Nephron progenitor cell (in vitro differentiated cells): ENCODE results near the gene ACKR3.
A peak's percentile ranks its signal among the peaks of the same experiment; 100 is the strongest.

Experiments
- DNase-seq: peaks from one replicate; pipeline ENCODE4 v3.0.0; 2021
- H3K27ac Mint-ChIP-seq: 2 replicates; pipeline ENCODE4 v1.8.0; 2021; ENCODE audit warnings: mild to moderate bottlenecking, moderate library complexity, mixed read lengths
- H3K27me3 Mint-ChIP-seq: 2 replicates; pipeline ENCODE4 v1.8.0; 2021; ENCODE audit warnings: mild to moderate bottlenecking, low read depth, mixed read lengths; ENCODE audit not compliant: poor library complexity
- H3K36me3 Mint-ChIP-seq: 2 replicates; pipeline ENCODE4 v1.8.0; 2021; ENCODE audit warnings: low read depth, mixed read lengths
- H3K4me1 Mint-ChIP-seq: 2 replicates; pipeline ENCODE4 v1.8.0; 2021; ENCODE audit warnings: mixed read lengths
- H3K4me3 Mint-ChIP-seq: 2 replicates; pipeline ENCODE4 v1.8.0; 2021; ENCODE audit warnings: mild to moderate bottlenecking, moderate library complexity, mixed read lengths
- H3K9me3 Mint-ChIP-seq: 2 replicates; pipeline ENCODE4 v1.8.0; 2021; ENCODE audit warnings: mild to moderate bottlenecking, moderate library complexity, mixed read lengths
- TF ChIP-seq, protein P1 (sequence below): fragments of 200-600 bp; sonication (generic); IDR thresholded peaks from 2 replicates; pipeline ENCODE4 v1.5.0; 2021; ENCODE audit warnings: antibody characterized with exemption

Gene ACKR3

GRCh38 chr2:236627841-236628240 lies 58.2 kb downstream of the ACKR3 start:
- DNase-seq = no peak
- Mint-ChIP-seq H3K27me3 (peaks cover 25% of the 10 kb centered on the region), H3K4me1 (peaks cover 30% of the 10 kb centered on the region), H3K27ac (no peak overlapping the region), H3K4me3 (no peak overlapping the region), H3K9me3 (no peaks in the 10 kb centered on the region), H3K36me3 (no peaks in the 10 kb centered on the region)
- TF ChIP-seq, protein P1, sequence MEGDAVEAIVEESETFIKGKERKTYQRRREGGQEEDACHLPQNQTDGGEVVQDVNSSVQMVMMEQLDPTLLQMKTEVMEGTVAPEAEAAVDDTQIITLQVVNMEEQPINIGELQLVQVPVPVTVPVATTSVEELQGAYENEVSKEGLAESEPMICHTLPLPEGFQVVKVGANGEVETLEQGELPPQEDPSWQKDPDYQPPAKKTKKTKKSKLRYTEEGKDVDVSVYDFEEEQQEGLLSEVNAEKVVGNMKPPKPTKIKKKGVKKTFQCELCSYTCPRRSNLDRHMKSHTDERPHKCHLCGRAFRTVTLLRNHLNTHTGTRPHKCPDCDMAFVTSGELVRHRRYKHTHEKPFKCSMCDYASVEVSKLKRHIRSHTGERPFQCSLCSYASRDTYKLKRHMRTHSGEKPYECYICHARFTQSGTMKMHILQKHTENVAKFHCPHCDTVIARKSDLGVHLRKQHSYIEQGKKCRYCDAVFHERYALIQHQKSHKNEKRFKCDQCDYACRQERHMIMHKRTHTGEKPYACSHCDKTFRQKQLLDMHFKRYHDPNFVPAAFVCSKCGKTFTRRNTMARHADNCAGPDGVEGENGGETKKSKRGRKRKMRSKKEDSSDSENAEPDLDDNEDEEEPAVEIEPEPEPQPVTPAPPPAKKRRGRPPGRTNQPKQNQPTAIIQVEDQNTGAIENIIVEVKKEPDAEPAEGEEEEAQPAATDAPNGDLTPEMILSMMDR = no peak

GRCh38 chr2:236628256-236628901 lies 58.8 kb downstream of the ACKR3 start:
- Mint-ChIP-seq H3K4me1 (peaks cover 35% of the 10 kb centered on the region), H3K36me3 (no peaks in the 10 kb centered on the region), H3K27ac (no peak overlapping the region), H3K9me3 (no peaks in the 10 kb centered on the region), H3K27me3 (peaks cover 27% of the 10 kb centered on the region), H3K4me3 (no peak overlapping the region)
- TF ChIP-seq, protein P1 = no peak
- DNase-seq = no peak

DNA sequence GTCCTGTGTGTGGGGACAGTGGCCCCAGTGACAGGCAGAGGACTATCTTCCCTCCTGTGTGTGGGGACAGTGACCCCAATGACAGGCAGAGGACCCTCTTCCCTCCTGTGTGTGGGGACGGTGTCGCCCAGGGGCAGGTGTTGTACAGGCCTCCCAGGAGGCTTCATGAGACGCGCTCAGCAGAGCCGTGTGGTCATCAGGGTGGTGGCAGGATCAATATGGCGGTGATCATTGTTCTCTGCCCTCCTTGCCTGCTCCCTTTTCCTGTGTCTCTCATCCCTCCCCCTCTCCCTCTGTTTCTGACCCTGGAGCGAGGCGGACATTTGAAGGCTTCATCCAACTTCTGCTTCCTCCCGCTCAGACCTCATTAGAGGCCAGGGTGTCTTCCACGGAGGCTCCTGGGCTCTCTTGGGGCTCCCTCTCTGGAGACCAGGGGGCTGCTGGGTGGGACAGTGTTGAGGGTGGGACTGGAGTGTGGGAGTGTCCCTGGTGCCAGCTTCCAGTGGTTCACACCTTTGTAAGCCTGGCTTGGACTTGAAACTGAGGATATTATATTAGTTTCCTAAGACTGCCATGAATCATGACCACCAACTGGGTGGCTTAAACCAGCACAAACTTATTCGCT lies 59.5 kb downstream of the ACKR3 start:
- Mint-ChIP-seq H3K27me3 (peaks cover 22% of the 10 kb centered on the region), H3K4me1 (peaks cover 42% of the 10 kb centered on the region), H3K9me3 (no peaks in the 10 kb centered on the region), H3K4me3 (no peak overlapping the region), H3K36me3 (no peaks in the 10 kb centered on the region), H3K27ac (no peak overlapping the region)
- TF ChIP-seq, protein P1 = no peak
- DNase-seq = no peak

GRCh38 chr2:236629961-236630872 lies 60.6 kb downstream of the ACKR3 start:
- TF ChIP-seq, protein P1 = no peak
- Mint-ChIP-seq H3K4me1 (peaks cover 52% of the 10 kb centered on the region), H3K27ac (peak overlapping the region; percentile 90), H3K9me3 (no peaks in the 10 kb centered on the region), H3K4me3 (no peak overlapping the region), H3K36me3 (no peaks in the 10 kb centered on the region), H3K27me3 (peaks cover 22% of the 10 kb centered on the region)
- DNase-seq = no peak

DNA sequence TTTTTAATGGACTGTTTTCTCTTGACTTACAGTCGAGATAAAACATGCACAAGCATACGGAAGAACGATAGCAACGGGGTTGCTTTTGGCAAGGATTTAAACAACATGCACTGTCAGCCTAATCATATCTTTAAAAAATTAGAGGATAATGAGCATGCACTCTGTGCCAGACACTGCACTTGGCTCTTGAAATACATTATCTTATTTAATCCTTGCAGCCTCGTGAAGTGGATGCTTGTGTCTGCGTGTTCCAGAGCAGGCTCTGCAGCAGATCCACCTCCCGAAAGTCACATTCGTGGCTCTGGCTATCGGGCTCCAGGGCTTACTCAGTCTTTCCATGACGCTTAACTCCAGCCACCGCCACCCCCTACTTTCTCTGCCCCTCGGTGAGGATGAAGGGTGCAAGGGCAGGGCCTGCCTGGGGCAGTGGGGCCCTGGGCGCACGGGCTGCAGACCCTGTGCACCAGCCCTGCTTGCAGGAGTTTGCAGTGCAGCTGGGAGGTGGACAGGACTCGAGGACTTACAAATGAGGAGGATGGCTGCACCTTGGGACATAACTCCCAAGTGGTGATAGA lies 61.7 kb downstream of the ACKR3 start:
- no peaks in the 10 kb centered on the region for H3K36me3 Mint-ChIP-seq
- H3K27me3 Mint-ChIP-seq = peaks cover 19% of the 10 kb centered on the region
- peak overlapping the region; percentile 28 for H3K27ac Mint-ChIP-seq
- H3K4me3 Mint-ChIP-seq = no peak overlapping the region
- TF ChIP-seq, protein P1 = no peak
- H3K9me3 Mint-ChIP-seq = no peaks in the 10 kb centered on the region
- no peak for DNase-seq
- H3K4me1 Mint-ChIP-seq = peaks cover 52% of the 10 kb centered on the region
